Dermis microvascular lymphatic vessel endothelial cell (primary cell): ENCODE results near the gene GNMT. TPM values are rescaled to one million over a fixed set of nuclear protein-coding genes. Genes with fewer than 3 reads are reported as not detected.
"Not testable (repeated sequence)": the region's sequence is repeated elsewhere in the genome, so short reads cannot be mapped to it uniquely, and the experiment has no call there.

Experiments used
- DNase-seq, 2 donors: peaks; one replicate each; pipeline versions ENCODE4 v3.0.0 to v3.0.0-alpha.2; 2010; ENCODE audit warnings: low read depth in 2 of 2
- total RNA-seq: library from RNA; depleted of rRNA; stranded (reverse); fragments of >200 nt; gene quantifications from 2 replicates; pipeline ENCODE4 v1.2.1, GENCODE V29; 2014

The GNMT gene
- total RNA-seq, 1 donor from 2014 or later, result under 0.01 TPM

DNA sequence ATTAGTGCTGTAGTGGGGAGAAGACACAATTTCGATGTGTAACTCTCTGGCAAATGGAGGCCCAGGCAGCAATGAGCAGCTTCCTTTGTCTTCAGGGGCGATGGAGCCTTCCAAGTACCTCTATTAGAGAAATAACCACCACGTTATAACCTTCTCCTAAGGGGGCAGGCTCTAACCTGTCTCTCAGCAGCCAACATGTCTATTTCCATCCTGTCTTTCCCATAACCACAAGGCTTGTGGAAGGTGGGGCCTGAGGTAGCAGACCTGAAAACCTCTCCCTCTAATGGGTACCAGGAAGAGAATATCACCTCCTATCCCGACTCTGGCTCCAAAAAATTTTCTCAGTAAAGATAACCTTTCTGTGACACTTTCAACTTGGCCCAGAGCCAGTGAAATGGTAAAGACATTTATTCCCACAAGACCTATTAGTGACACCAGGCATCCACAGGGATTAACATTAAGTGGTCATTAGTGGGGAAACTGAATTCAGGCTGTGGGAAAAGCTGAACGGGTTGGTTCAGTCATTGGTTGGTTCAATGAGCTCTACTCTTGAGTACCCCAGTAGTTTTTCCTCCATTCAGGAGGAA, 14.5 kb downstream of the GNMT start:
- DNase-seq, result no peak

DNA sequence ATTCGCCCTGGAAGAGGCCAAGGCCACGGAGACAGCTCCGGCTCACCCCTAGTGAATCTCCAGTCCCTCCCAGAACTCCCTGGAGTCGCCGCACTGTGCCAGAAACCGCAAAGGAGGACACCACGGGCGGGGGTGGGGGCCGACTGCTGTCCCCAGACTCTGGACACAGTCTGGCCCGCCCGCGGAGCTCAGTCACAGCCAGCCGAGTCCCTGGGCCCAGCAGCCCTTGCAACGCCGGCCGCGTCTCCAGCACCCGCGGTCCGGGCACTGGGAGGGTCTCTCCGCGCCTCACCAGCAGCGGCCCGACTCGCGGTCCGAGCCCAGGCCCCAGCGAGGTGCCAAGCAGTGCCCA, 17.9 kb downstream of the GNMT start:
- peak in 1 of 2 donors; percentile 34 for DNase-seq

DNA sequence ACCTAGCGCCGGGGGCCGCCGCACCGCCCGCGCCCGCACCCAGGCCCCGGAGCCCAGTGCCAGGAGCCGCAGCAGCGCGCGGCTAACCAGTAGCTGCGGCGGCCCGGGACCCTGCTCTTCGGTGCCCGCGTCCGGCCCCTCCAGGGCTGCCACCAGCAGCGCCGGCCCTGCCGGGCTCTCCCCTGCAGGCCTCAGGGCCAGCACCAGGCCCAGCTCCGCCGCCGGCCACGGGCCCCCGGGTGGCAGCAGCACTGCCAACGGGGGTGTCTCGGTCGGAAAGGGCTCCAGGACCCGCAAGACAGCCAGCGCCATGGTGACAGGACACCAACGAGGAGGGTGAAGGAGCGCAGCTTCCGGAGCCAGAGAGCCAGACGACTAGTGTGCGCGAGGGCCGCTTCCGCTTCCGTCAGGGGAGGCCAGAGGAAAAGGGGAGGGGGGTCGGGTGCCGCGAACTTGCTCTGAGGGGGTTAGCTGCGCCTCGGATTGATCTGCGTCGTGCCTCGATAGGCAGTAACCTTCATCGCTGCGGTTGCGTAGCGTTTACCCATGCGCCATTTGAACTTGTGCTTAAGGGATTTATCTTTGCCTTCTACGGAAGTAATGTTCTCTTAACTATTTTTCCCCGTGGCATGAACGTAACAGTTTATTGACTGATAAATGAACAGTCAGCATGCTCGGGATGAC, 18.4 kb downstream of the GNMT start, which contains the start of gene PEX6:
PEX6 (minus strand) TSS at position 343 of the 684 bp plus-strand sequence; CDS start at position 312, 31 bp downstream.
- DNase-seq, result peak; percentile 48 to 82

DNA sequence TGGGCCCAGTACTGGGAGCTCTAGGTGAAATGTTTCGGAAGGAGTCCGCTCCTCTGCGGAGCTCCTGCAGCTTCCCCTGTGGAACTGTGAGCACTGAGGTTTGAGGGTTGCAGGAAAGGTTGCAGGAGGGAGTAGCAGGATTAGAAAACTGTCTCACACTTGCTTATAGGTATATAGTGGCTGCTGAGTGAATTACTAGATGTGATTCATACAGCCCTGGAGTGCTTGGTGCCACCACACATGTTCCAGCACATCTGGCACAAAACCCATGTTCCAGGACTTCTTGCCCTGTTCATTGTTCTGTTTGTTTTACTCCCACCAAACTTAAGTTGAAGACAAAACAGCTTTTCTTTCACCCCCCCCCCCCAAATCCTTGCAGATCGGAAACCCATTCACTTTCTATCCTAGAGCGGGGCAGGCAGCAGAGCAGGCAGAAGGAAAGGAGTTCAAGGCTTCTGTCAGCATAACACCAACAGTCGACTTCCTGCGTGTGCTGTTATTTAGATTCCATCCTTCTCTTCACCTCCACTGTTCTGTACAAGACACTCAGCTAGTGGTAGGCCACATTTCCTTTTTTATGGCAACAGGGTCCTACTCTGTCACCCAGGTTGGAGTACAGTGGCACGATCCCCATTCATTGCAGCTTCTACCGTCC, 19.1 kb downstream of the GNMT start:
- DNase-seq, result peak in 1 of 2 donors; percentile 44

DNA sequence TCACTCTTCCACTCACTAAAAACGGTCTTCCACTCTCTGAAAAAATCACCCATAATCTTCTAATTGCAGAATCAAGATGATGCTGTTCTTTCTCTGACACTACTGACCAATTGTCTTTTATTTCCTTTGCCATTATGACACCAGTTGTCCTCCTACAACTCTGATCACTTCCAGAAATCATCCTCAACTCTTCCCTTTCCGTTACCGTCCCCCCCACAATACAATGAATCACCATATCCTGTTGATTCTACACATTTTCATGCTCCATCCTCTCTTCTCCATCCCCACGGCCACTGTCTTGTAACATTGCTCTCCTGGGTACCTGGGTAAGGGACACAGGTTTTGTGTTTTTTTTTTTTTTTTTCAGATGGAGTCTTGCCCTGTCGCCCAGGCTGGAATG, 21.3 kb downstream of the GNMT start:
- DNase-seq, result peak; percentile 32 to 49

DNA sequence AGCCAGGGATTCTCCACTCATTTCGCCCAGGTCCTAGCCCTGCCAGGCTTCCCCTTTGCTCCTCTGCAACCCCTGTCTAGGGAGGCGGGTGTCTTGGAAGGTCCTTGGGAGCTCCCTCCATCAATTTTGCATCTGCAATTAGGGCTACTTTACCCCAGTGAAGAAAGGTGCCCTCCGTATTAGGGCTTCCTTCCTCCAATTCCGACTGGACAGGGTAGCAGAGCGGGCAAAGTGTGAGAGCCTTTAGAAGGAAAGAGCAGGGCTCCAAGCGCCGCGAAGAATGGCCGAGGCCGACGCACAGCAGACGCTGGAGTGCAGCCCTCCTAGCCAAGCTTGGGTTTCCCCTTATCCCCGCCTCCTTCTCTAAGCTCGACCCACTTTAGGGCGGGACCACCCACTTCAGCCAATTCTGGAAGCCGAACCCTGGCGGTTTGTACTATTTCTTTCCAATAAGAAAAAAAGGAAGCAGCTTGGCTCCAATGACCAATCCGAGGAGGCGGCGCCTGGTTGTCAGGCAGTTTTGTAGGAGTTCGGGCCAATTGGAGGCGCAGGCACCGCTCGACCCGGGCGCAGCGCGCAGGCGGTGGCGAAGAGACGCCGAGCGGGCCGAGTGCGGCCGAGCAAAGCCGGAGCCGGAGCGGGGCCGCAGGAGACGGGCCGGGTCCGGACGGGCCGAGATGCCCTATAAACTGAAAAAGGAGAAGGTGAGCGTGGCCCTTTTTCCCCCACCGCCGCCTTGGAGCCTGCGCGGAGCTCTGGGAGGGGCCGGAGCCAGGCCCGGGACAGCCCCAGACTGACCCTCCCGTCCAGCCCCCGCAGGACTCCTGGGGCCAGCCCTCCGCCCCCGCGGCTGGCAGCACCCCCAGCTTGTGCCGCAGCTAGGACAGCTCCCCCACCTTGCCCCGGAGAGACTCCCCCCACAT, 23.7 kb downstream of the GNMT start, which contains the start of gene PPP2R5D:
PPP2R5D (plus strand) TSS at position 570 of the 923 bp plus-strand sequence; CDS start at position 678, 108 bp downstream.
- DNase-seq, result peak; percentile 97 to 99

DNA sequence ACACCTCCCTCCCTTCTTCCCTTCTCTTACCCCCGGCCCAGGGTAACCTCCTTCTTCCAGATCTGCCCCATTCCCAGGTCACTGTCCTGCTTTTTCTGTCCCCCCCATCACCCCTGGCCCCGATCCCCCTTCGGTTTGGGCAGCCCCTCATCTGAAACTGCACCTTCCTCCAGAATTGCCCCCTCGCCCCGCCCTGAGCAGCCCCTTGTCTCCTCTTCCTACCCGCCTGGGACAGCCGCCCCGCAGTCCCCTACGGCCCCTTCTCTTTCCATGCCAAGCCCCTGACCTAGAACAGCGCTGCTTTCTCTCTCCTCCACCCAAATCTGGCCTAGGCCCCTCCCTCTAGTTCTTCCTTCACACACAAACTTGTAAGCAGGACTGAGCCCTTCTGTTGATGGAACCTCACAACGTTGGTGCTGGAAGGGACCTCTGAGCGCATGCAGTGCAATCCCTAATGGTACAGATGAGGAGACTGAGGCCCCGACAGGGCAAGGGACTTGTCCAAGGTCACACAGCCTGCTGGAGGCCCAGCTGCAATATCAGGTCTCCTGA, 24.4 kb downstream of the GNMT start:
- peak in 1 of 2 donors; percentile 19 for DNase-seq

DNA sequence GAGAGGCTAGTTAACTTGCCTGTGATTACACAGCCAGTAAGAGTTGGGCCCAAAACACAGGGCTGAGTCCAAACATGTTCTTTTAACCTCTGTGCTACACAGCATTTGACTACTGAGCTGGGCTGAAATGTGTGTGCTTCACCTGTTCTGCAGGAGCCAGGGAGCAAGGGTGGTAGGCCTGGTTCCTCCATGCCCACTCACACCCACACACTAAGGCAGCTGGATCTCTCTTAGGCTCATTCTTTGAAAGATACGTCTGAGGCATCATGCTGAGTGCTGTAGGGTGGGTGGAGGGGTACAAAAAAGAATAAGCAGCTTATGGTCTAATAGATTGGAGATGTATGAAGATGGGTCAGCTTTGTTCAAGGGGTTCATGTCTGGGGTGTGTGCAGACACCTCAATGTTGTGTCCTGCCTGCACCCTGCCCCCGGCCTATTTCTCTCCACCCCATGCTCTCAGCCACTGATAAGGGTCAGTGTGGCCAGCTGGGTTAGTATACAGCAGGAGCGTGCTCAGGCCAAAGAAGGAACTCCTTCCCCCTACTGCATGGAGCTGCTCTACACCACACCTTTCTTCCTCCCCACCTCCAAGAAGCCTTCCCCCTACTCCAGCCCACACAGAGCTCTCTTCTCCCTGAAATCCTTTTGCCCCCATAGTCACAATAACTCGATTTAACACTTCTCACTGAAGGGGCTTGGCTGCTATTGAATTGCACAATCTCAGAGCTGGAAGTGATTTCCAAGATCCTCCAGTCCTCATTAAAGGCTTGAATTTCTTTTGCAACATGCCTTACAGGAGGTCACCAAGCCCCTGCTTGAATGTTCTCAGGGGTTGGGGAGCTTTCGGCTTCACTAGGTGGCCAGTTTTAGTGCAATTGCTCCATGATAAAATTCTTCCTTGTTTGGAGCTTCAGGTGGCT, 27.2 kb downstream of the GNMT start:
- no peak for DNase-seq

DNA sequence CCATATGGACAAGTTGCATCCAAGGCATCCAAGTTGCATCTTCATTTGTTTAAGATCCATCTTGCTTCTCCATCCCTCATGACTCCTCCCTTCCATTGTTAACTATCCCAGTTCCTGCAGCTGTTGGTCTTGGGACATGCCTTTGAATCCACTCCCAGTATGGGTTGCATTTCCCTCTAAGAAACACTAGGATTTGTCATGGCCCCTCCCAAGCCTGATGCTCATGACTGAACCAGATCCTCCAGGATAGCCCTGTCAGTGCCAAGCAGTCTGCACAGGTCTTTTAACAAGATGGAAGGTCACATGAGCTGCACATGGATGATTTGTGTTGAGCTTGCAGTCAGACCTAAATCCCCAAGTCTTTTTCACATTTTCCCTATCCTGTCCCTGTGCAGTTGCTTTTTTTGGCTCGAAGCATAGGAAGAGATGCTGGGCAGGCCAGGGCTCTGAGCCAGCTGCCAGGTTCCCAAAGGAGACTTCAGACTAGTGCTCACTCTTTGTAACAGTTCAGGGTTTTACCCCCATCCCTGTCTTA, 28.0 kb downstream of the GNMT start:
- peak in 1 of 2 donors; percentile 66 for DNase-seq

DNA sequence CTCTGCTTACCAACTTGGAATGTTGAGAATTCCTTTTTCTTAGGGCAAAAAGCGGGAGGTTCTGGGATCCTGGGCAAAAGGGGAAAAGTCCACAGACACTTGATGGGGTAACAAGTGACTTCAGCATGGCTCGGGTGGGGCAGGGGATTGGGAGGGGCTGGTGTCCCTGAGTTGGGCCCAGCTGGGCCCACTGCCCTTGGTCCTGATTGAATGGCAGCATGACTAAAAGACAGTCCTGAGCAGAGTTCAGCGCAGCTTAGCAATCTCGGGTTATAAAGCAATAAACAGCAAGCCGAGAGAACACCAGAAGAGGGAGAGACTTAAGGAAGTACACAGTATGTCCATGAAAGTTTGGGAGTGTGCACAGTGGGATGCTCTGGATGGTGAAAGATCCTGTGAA, 29.4 kb downstream of the GNMT start:
- DNase-seq, result no peak

DNA sequence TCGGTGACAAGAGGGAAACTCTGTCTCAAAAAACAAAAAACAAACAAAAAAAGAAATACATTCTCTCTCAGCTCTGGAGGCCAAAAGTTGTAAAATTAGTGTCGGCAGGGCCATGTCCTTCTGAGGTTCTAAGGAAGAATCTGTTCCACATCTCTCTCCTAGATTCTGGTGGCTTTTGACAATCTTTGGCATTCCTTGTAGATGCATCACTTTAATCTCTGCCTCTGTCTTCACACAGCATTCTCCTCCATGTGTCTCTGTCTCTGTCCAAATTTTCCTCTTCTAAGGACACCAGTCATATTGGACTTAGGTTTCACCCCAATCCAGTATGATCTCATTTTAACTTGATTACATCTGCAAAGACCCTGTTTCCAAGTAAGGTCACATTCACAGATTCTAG, 32.9 kb downstream of the GNMT start:
- no peak for DNase-seq

DNA sequence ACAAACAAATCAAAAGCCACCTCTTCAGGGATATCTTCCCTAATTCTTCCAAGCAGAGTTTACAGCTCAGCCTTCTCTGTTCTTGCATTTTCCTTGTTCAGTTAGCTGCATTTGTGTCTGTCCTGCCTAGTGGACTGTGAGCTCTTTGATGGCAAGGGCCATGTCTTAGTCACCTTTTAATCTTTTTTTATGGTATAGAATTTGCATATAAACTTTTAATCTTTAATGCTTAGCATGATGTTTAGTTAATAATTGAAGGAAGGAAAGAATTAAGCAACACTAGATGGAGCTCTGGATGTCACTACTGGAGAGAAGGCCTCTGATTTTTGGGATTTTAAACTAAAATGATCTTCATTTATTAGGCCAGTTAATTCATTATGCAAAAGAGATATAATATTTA, 36.0 kb downstream of the GNMT start:
- no peak for DNase-seq

DNA sequence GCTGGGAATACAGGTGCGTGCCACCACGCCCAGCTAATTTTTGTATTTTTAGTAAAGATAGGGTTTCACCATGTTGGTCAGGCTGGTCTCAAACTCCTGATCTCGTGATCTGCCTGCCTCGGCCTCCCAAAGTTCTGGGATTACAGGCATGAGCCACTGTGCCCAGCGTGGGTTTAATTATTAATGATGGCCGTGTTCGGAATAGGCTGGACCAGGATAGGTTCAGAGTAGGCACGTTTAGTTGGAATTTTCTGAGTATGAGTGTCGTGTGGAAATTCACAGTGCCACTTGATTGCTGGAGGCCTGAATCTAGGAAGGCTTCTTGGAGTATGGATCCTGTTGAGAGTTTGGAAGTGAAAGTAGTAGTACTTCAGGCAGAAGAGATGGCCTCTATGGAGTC, 37.7 kb downstream of the GNMT start:
- not testable (repeated sequence) for DNase-seq

DNA sequence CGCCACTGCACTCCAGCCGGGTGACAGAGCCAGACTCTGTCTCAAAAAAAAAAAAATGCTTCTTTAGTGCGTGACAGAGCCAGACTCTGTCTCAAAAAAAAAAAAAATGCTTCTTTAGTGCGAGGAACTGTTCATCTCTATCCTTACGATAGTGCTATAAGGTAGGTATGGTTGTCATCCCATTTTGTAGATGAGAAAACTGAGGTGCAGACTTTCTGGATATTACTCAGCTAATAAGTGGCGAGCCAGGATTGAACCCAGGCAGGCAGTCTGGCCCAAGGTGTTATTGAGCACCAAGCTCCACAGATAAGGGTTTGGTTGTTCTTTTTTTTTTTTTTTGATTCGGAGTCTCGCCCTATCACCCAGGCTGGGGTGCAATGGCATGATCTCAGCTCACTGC, 41.3 kb downstream of the GNMT start:
- DNase-seq, result no peak

DNA sequence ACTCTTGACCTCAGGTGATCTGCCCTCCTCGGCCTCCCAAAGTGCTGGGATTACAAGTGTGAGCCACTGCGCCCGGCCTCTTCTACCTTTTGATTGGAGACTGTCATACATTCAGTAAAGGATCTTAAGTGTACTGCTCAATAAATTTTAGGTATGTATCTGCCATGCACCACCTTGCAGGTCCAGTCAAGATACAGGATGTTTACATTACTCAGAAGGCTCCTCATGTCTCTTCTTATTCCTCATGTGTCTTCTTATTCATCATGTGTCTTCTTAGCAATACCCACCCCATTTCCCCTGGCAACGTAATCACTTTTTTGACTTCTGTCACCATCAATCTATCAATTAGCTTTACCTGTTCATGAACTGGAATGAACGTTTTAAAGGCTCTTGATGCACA, 45.3 kb downstream of the GNMT start:
- DNase-seq, result no peak

DNA sequence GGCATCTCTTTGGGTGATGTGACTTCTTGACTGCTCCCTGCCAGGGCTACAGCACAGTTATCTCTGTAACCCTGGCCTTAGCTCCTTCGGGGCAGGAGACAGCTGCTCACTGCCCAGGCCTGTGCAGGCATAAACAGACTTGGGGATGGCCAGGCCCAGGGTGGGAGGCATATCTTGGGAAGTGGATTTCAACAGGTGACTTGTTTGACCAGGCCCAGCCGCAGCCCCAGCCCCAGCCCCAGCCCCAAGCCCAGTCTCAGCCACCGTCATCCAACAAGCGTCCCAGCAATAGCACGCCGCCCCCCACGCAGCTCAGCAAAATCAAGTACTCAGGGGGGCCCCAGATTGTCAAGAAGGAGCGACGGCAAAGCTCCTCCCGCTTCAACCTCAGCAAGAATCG, 45.7 kb downstream of the GNMT start:
- no peak for DNase-seq

DNA sequence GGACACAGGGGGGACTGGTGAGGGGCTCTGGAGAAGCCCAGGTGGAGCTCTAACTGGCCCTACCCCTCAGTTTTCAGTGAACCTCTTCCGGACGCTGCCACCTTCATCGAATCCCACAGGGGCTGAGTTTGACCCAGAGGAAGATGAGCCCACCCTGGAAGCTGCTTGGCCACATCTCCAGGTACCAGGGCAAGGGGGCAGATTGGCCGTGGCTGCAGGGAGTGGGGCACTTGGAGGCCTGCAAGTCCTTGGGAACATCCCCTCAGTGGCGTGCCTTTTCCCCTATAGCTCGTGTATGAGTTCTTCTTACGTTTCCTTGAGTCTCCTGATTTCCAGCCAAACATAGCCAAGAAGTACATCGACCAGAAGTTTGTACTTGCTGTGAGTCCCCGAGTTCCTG, 46.6 kb downstream of the GNMT start:
- no peak for DNase-seq

DNA sequence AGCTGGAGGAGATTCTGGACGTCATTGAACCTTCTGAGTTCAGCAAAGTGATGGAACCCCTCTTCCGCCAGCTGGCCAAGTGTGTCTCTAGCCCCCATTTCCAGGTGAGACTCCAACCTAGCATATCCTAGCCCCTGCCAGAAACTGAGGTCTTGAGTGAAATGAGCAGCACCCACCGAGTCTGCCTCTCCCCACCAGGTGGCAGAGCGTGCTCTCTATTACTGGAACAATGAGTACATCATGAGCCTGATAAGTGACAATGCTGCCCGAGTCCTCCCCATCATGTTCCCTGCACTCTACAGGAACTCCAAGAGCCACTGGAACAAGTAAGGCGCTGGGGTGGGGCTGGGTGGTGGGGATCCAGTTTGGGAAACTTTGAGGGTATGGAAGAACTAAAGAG, 48.6 kb downstream of the GNMT start:
- DNase-seq, result peak; percentile 30 to 61

DNA sequence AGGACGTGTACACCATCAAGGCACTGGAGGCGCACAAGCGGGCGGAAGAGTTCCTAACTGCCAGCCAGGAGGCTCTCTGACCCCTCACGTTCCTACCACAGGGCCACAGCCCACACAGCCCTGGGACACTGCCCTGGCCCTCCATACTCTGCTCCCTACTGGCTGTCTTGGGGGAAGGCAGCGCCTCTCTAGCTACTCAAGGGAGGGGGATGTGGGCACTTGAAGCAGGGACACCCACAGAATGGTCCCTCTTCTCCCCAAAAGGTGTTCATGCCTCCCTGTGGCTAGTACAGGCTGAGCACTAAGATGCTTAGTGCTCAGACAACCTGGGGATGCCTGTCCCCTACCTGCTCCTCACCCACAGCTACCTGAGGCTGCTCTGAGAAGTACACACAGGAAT, 50.7 kb downstream of the GNMT start:
- DNase-seq, result no peak

DNA sequence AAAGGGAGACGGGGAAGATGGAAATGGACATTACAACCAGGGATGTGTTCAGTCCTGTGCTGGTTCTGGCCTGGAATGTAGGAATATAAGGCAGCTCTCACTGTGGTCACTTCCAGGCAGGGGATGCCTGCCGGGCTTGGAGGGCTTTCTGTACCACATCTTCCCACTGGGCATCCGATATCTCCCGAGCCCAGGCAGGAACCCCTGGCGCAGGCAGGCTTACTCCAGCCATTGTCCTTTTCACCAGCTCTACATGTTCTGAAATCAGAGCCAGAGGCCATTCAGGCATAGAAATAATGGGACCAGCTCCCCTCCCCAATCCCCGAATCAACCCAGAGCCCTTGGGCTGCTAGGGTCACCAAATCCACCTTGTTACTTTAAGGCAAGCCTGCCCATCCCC, 51.8 kb downstream of the GNMT start:
- no peak for DNase-seq
